ENCODE measurements around the gene FAM47B.

FAM47B gene

DNA sequence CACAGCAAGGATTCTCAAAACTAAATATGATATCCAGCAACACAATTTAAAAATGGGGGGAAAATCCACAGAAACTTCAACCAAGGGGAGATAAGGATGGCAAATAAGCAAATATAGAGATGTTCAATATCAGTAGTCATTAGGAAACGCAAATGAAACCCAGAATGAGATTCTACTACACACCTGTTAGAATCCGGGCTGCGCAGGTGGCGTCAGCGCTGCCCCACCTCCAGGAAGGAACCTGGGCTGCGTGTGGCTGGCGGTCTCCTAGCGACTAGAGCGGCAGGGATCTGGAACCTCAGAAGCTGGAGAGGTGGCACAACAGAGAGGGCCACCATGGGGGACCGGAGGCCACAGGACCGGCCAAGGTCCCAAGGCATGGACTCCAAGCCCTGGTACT is at the start of gene FAM47B:
FAM47B (plus strand) TSS at position 301 of the 400 bp plus-strand sequence; CDS start at position 337, 36 bp downstream.
- DNase-seq (ENCODE audit: low read depth), result no peak

DNA sequence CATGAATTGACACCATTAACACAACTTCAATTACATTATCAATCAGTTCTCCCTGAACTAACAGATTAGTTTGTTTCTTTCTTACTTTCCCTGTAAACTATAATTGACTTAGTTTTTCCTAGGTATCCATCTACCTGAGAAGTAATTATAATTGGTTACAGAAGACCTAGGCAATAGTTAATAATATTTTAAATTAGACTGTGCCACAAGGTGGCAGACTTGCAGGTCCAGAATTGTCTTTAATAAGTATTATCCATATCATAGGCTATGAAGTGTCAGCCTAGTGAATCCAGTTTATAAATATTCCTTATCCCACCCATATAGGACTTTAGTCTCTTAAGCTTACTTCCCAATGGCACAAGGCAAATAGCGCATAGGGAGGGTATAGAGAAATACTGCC is 48.9 kb upstream of the FAM47B start:
- DNase-seq (ENCODE audit: low read depth), result no peak

DNA sequence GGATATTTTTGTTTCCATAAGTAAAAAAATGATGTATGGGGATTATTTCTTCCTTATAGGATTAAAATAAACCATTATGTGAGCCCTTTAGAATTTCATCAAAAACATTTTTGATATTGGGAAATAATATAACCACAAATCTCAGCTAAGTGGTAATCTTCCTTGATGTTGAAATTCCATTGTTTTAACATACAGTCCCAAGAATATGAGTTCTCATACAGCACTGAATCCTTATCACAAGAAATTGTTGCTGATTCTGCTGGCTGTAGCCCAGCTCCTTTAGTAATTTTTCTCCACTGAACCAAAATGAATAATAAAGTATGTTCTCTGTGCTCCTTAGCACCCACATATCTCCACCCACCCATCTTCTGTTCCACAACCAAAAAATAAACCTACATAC is 41.9 kb upstream of the FAM47B start:
- no peak for DNase-seq (ENCODE audit: low read depth)

DNA sequence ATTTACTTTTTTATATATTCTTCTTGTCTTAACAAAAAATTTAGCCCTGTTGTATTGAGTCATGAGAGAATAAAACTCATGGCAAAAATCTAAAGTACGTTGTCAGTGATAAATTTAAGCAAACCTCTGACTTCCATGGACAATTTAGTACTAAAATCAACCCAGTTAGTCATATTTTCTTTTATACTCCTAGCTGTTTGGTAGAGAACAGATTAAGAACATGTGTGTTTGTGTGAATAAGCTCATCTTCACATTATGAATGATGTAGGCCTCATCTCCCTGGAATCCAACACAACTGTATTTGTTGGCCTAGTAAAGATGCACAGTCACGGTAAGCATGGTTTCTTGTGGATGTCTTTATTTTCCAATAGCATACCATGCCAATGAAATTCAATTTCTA is 40.8 kb upstream of the FAM47B start:
- peak; percentile 57 for DNase-seq (ENCODE audit: low read depth)

DNA sequence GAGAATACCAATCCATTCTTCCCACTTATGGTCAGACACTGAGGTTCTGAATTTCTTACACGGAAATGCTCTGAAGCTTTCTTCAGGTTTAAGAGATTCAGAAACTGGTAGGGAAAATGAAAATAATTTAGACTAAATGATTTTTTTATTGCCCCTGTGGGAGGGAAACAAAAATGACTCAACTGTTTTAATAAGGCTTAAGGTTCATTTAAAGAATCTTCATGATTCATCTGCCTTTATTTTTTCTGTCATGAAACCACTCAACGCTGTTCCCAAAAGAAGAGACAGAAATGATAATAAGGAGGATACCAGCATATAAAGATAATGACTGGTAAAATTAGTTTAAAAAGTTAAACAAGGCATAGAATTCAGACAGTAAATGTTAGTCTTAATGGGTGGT is 39.3 kb upstream of the FAM47B start:
- DNase-seq (ENCODE audit: low read depth), result no peak

DNA sequence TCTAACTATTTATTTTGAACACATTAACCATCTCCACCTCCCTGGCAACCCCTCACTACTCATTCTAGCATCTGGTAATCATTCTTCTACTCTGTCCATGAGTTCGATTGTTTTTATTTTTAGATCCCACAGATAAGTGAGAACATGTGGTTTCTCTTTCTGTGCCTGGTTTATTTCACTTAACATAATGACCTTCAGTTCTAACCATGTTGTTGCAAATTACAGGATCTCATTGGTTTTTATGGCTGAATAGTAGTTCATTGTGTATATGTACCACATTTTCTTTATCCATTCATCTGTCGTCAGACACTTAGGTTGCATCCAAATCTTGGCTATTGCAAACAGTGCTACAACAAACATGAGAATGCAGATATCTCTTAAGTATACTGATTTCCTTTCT is 33.4 kb upstream of the FAM47B start:
- no peak for DNase-seq (ENCODE audit: low read depth)

DNA sequence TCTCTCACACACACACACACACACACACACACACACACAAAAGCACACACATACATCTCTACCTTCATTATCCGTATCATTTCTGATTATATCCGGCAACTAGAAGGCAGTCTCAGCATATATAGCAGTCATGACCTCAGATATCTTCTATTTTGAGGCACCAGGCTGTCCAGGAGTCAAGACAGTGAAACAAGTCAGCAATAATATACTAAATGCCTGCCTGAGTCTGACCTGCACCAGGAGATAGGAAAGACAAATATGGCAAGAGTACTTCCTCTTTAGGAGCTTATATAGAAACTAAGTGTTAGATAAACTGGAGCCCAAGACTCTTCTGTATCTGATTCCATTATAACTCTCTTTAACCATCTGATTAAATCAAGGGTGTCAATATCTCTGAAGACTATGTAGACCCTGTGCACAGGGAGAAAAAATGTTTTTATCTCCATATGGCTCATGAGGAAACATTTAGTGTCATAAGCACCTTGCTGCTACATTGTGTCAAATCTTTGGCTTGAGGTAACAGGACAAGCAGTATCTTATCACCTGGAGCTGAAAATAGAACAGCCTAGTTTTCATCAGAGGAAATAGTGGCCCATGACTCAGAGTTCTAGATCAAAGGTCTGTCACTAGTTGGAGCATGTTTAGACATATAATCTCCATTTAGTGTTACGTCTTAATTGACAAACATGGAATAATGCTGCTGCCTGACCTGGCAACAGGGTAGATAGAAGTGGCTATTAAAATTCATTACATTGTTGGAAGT is 27.0 kb upstream of the FAM47B start:
- DNase-seq (ENCODE audit: low read depth), result no peak

DNA sequence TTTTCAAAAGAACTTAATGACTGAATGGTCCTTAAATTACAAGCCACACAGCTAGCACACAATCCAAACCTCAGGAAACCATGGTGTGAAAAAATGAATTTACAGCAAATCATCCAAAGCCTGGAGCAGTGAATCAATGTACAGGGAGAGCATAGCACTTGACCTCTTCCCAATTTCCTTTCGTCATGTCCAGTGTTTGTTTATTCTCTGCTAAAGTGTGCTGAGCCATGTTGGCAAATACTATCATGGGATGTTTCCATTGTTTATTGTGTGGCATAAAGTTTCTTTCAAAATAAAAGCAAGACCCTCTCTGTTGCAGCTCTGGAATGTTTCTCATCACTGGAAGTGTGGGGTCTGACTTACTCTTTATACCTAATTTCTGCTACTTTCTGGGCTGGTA is 25.4 kb upstream of the FAM47B start:
- DNase-seq (ENCODE audit: low read depth), result no peak

DNA sequence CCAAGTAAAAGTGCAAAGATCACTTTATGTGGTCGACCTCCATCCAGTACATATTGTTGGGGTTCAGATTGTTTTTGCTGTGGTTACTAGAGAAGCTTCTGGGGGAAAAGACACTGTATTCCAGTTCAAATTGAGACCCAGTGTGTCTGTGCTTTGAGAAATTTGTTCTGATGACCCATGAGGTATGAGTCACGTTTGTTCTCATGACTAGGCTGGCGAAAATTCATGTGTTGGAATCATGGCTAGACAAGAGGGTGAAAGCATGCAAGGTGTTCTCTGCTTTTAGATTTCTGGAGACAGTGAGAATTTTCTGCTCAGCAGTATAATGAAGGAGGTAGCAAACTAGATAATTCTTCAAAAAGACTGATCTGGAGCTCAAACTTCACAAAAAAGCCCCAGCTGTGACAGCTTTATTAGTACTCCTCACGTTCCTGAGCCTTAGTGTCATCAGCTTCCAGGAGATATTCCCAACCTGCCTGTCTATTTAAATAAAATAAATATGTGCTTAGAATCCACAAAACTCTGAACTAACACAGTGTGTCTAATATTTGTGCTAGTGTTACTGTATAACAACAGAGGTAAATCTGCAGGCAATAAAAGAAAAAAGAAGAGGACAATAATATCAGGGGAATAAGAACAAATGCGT is 24.4 kb upstream of the FAM47B start:
- peak; percentile 10 for DNase-seq (ENCODE audit: low read depth)

DNA sequence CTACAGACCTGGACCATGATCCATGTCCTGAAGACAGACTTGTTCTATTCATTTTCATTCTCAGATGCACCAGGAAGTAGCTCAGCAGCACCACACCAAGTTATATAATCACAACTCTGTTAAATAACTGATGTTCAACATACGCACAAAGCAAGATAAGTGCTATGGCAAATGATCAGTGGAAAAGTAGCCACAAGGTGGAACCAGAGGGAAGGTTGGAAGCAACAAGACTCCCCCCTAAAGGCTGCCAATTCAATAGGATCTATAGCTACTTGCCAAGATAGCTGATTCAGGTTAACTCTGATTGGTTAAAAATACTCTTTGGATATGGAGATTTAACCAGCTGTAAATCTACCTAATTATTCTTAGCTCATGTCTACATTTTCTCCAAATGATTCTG is 23.7 kb upstream of the FAM47B start:
- DNase-seq (ENCODE audit: low read depth), result peak; percentile 9

DNA sequence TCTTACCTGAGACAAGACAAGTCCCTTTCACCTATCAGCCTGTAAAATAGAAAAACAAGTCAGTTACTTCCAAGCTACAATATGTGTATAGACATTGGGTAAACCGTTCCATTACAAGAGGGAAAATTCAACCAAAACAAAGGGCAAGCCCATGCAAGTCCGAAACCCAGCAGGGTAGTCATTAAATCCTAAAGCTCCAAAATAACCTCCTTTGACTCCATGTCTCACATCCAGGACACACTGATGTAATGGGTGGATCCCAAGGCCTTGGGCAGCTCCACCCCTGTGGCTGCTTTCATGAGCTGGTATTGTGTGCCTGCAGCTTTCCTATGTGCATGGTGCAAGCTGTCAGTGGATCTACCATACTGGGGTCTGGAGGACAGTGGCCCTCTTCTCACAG is 14.7 kb upstream of the FAM47B start:
- no peak for DNase-seq (ENCODE audit: low read depth)

DNA sequence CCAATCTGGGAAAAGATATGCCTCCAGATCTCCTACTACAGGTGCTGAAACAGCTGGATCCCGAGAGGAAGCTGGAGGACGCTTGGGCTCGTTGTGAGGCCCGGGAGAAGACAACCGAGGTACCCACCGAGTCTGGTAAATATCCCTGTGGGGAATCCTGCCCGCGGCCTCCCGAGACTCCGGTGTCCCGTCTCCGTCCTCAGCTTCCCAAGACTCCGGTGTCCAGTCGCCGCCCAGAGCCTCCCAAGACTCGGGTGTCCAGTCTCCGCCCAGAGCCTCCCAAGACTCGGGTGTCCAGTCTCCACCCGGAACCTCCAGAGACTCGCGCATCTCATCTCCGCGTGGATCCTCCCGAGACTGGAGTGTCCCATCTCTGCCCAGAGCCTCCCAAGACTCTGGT is 639 bp downstream of the FAM47B start:
- no peak for DNase-seq (ENCODE audit: low read depth)

DNA sequence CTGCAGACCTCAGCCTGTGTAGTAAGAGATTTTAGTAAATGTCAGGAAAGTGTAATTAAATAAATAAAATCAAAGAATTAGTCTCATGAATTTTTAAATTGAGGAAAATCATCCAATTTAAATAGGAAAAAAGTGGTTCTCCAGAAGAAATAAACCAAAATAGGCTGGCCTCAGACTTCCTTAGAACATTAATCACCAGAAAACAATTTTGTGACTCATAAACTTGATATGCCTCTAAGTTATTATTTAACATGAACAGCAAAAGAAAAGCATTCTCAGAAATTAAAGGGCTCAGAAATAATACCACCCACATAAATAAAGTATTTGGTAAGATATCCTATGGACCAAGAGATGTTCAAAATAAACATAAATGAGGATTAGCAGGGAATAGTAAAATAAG is 14.3 kb downstream of the FAM47B start:
- DNase-seq (ENCODE audit: low read depth), result peak; percentile 11

DNA sequence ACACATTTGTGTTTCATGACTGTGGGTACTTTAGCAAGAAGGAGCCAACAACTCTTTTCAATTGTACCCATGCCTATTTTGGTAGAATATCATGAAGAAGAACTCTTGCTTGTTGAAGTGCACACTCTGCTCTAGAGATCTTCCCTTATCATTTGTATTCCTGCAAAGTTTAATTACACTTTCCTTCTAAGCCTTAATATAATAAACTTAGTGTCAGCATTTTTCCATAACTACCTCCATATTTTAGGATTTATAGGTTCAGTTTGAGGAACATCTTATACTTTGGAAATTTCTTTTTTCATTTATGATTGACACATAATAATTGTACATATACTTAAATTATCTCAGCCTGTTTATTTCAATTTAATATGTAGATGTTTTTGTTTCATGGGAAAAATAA is 19.1 kb downstream of the FAM47B start:
- no peak for DNase-seq (ENCODE audit: low read depth)

DNA sequence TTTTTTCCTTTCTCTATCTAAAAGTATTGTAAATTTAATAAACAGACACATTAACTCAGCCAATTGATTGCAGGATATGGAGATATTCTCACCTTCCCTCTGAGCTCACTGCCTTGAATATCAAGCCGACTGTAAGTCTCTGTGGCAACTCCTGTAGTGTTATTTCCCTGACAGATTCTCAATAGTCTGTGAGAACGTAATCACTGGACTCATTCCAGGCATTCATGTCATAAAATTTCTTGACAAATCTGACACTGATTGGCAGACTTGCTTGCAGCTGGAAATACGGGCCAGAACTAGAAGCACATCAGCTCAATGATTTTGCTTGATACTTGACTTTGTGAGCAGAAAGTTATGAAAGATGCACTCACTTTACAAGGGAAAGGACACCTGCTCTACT is 29.6 kb downstream of the FAM47B start:
- no peak for DNase-seq (ENCODE audit: low read depth)

DNA sequence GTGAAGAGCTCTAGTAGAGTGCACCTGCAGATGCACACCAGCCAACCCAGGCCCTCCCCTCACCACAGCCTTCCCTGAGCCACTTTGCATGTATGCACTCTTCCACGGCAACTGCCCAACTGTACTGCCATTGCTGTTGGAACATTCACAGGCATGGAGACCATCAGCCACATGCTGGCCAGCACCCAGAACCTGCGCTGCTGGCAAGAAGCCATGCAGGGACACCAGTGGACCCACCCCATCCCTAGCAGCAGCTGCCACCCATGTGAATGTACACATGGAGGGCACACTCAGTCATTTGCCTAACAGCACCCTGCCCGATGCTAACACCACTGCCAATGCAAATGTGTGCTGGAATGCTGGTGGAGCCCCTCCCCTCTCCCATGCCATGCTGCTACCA is 35.6 kb downstream of the FAM47B start:
- DNase-seq (ENCODE audit: low read depth), result no peak

DNA sequence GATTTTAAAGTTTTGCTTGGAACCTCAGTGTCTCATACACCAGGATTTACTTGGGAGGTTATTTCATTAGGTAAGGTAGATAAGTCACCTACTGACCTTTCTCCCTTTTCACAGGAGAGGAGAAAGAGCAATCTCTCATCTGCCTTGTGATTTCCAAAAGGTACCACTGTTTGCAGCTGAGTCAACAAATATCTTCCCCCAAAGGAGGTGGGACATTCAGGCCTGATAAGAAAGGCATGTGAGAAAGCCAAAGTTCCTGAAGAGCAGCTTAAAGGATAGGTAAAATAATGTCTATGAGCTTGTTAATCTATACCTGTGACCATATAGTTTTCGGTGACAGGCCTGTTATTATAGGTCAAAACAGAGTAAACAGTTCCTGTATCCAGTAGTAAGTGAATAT is 45.0 kb downstream of the FAM47B start:
- no peak for DNase-seq (ENCODE audit: low read depth)
